Ovary (tissue), 9 donors: ENCODE results near the gene CDK11A. TPM values are rescaled to one million over a fixed set of nuclear protein-coding genes. Genes with fewer than 3 reads are reported as not detected.
A peak's percentile ranks its signal among the peaks of the same experiment; 100 is the strongest.
"Not testable (repeated sequence)": the region's sequence is repeated elsewhere in the genome, so short reads cannot be mapped to it uniquely, and the experiment has no call there.

ENCODE experiments used
- DNase-seq, 5 donors: peaks; one replicate each; pipeline ENCODE4 v3.0.0-alpha.2; 2019 to 2020
- H3K27ac ChIP-seq, 2 donors: fragments of 200-600 bp; one replicate each; pipeline versions ENCODE4 v1.5.1 to v1.8.0; 2019 to 2022
- H3K27me3 ChIP-seq: fragments of 200-600 bp; one replicate; pipeline ENCODE4 v1.8.0; 2022
- H3K36me3 ChIP-seq: fragments of 200-600 bp; sonication (generic); one replicate; pipeline ENCODE4 v1.5.1; 2019
- H3K4me1 ChIP-seq: one replicate; pipeline ENCODE4 v1.8.1; 2013; ENCODE audit warnings: mild to moderate bottlenecking, moderate library complexity; ENCODE audit not compliant: insufficient read depth
- H3K4me3 ChIP-seq: fragments of 200-600 bp; sonication (generic); one replicate; pipeline ENCODE4 v1.5.1; 2017
- H3K9me3 ChIP-seq, 2 donors: fragments of 200-600 bp in 1 of 2; sonication (generic) in 1 of 2; one replicate each; pipeline versions ENCODE4 v1.5.1 to v1.8.1; 2013 to 2019; ENCODE audit warnings: mild to moderate bottlenecking in 1 of 2, moderate library complexity in 1 of 2
- CTCF ChIP-seq, 3 donors: fragments of 450-650 bp in 2 of 3; fragments of 200-600 bp in 1 of 3; IDR thresholded peaks; one replicate each; pipeline versions ENCODE4 v1.5.1 to v1.8.0; 2016 to 2022; ENCODE audit warnings: antibody characterized with exemption in 3 of 3, mild to moderate bottlenecking in 1 of 3
- EP300 ChIP-seq: sonication (generic); formaldehyde crosslinking; IDR thresholded peaks from one replicate; pipeline ENCODE4 v1.6.1; 2017; ENCODE audit warnings: antibody characterized with exemption
- POLR2A ChIP-seq: fragments of 450-650 bp; IDR thresholded peaks from one replicate; pipeline ENCODE4 v1.6.1; 2017; ENCODE audit warnings: antibody characterized with exemption, mild to moderate bottlenecking, moderate library complexity
- WGBS, 3 donors: extraction: QIAGEN DNeasy Blood & Tissue Kit in 1 of 3; methylation state at CpG; one replicate each; pipeline versions ENCODE4 v1.1.5 to v1.1.7; 2013 to 2017; 5-methylcytosine and 5-hydroxymethylcytosine counted together
- intact Hi-C, 4 donors: fragments of 100-400 bp; cut with DNase I; formaldehyde crosslinking; loops; one replicate each; pipeline versions ENCODE4 v1.11.0 to v1.15.1; 2022 to 2023
- polyA plus RNA-seq, 2 donors: library from polyadenylated mRNA; stranded (reverse); fragments of 200-250 nt in 1 of 2; fragments of 350-450 nt in 1 of 2; fragmentation: Illumina TruSeq in 1 of 2; extraction: RNeasy Lipid Tissue Mini Kit (QIAGEN cat#74804) in 1 of 2; gene quantifications; one replicate each; pipeline ENCODE4 v1.2.3, GENCODE V29; 2013 to 2014
- total RNA-seq, 7 donors: library from RNA; depleted of rRNA in 2 of 7; stranded (reverse); fragments of >200 nt in 2 of 7; fragmentation: NEBNext Ultra II Directional in 3 of 7; extraction: Animal tissue kit (Norgen Biotek cat#: 25700) in 3 of 7; gene quantifications; one replicate each; pipeline versions ENCODE4 v1.1.0 to v1.2.4, GENCODE V29; 2016 to 2023
- donor health status: DM: no; HTN: no; CAD: no; lungs with moderate emphysema.
- donor health status: DM: no; HTN: no; CAD: no.
- donor health status: Bipolar disorder and iron deficiency.
- donor health status: DM: yes; HTN: yes; CAD: no.
- donor health status: DM: no; HTN: no; CAD: no.
- donor health status: DM: yes; HTN: yes; CAD: no.

Gene CDK11A
- total and polyA plus RNA-seq, 9 donors: 16.7 to 51.3 (median 28.6) TPM

GRCh38 chr1:1665815-1666251 lies 58.3 kb downstream of the CDK11A start:
- Histone ChIP-seq H3K36me3 (no peaks in the 10 kb centered on the region), H3K27me3 (no peaks in the 10 kb centered on the region), H3K9me3 (no peaks in the 10 kb centered on the region), H3K4me1 (no peaks in the 10 kb centered on the region), H3K27ac (no peak overlapping the region), H3K4me3 (no peak overlapping the region)
- DNase-seq: peak in 2 of 5 donors; percentile 46 to 51
- TF ChIP-seq EP300: no peak
- TF ChIP-seq CTCF (IDR thresholded peaks at IDR 0.05): peak in 2 of 3 donors; percentile 17 to 19
- no peak for TF ChIP-seq POLR2A
- intact Hi-C loops: loop anchor here in 1 of 4 donors (5.0 kb wide), 1 partner anchor 61 kb away; no protein-coding TSS in a partner anchor
- 71 to 84% (median 75%) methylated on average over 25 of the region's 25 CpGs for WGBS, 3 donors

GRCh38 chr1:1664941-1665814 lies 59.0 kb downstream of the CDK11A start:
- no peak overlapping the region for H3K27ac ChIP-seq
- no peaks in the 10 kb centered on the region for H3K36me3 ChIP-seq
- 84 to 91% (median 86%) methylated on average over 27 of the region's 27 CpGs for WGBS, 3 donors
- H3K4me1 ChIP-seq: no peaks in the 10 kb centered on the region
- H3K27me3 ChIP-seq: no peaks in the 10 kb centered on the region
- no peaks in the 10 kb centered on the region for H3K9me3 ChIP-seq
- H3K4me3 ChIP-seq: no peak overlapping the region
- peak in 2 of 5 donors; percentile 27 to 39 for DNase-seq
- intact Hi-C loops: loop anchor here in 1 of 4 donors (5.0 kb wide), 1 partner anchor 62 kb away; no protein-coding TSS in a partner anchor
- TF ChIP-seq POLR2A (no peak), EP300 (no peak), CTCF (IDR thresholded peaks at IDR 0.05) (no peak)

GRCh38 chr1:1664318-1664717 lies 59.8 kb downstream of the CDK11A start:
- H3K4me1 ChIP-seq, H3K9me3 ChIP-seq, intact Hi-C loops, H3K4me3 ChIP-seq, H3K27me3 ChIP-seq, H3K36me3 ChIP-seq, H3K27ac ChIP-seq: not testable (repeated sequence)
- 72 to 78% (median 73%) methylated on average over 4 to 7 of the region's 11 CpGs for WGBS, 3 donors
- peak in 1 of 5 donors; percentile 13 for DNase-seq

GRCh38 chr1:1662830-1663560 lies 61.2 kb downstream of the CDK11A start:
- H3K4me1 ChIP-seq, H3K36me3 ChIP-seq, H3K27me3 ChIP-seq, H3K9me3 ChIP-seq, H3K4me3 ChIP-seq, intact Hi-C loops, H3K27ac ChIP-seq: not testable (repeated sequence)
- peak in 2 of 5 donors; percentile 20 to 23 for DNase-seq
- WGBS, 3 donors: 67 to 77% (median 72%) methylated on average over 15 of the region's 15 CpGs

GRCh38 chr1:1662392-1662791 lies 61.8 kb downstream of the CDK11A start:
- H3K9me3 ChIP-seq, intact Hi-C loops, H3K4me3 ChIP-seq, H3K36me3 ChIP-seq, DNase-seq, H3K4me1 ChIP-seq, H3K27me3 ChIP-seq, H3K27ac ChIP-seq: not testable (repeated sequence)
- WGBS, 3 donors: 74 to 82% (median 79%) methylated on average over 7 to 9 of the region's 9 CpGs
